H1 (cell line): ENCODE measurements around the gene LORICRIN.
"Not testable (repeated sequence)": the region's sequence is repeated elsewhere in the genome, so short reads cannot be mapped to it uniquely, and the experiment has no call there.

Experiments used
- ASH2L ChIP-seq: fragments of 200-600, 300-600 bp; sonication (generic); IDR thresholded peaks from one replicate; pipeline ENCODE4 v1.7.1; 2017; ENCODE audit warnings: low read length
- EZH2 ChIP-seq: fragments of 200-600 bp; sonication (generic); IDR thresholded peaks from 2 replicates; pipeline ENCODE4 v1.7.1; 2012; ENCODE audit warnings: low read depth, mild to moderate bottlenecking, moderate library complexity, low read length, inconsistent platforms; ENCODE audit not compliant: severe bottlenecking
- MAX ChIP-seq: IDR thresholded peaks from 2 replicates; pipeline ENCODE4 v1.6.1; 2012; ENCODE audit warnings: inconsistent platforms
- POLR2A ChIP-seq, 2 experiments: IDR thresholded peaks; 1 replicate in 1 of 2; 2 replicates in 1 of 2; pipeline ENCODE4 v1.6.1; 2011; ENCODE audit warnings: low read depth in 2 of 2, low read length in 2 of 2, mild to moderate bottlenecking in 2 of 2; ENCODE audit errors: control extremely low read depth in 1 of 2
- POLR2AphosphoS5 ChIP-seq: IDR thresholded peaks from 2 replicates; pipeline ENCODE4 v1.6.1; 2011; ENCODE audit warnings: low read depth, low read length
- YY1 ChIP-seq: IDR thresholded peaks from 2 replicates; pipeline ENCODE4 v1.6.1; 2011; ENCODE audit warnings: low read depth, mild to moderate bottlenecking, low read length
- TF ChIP-seq, protein P1 (sequence below), 3 experiments: IDR thresholded peaks; 1 replicate in 2 of 3; 2 replicates in 1 of 3; pipeline versions ENCODE4 v1.5.1 to v1.6.1; 2011; ENCODE audit warnings: low read length in 3 of 3, mild to moderate bottlenecking in 3 of 3, inconsistent platforms in 2 of 3, low read depth in 1 of 3, moderate library complexity in 1 of 3; ENCODE audit not compliant: insufficient read depth in 1 of 3; ENCODE audit errors: control extremely low read depth in 1 of 3

- not testable (repeated sequence) for TF ChIP-seq EZH2; MAX; POLR2AphosphoS5; POLR2A (IDR thresholded peaks at IDR 0.05; ENCODE audit: control extremely low read depth in 1 of 2, low read depth in 2 of 2, low read length in 2 of 2); YY1; ASH2L
- TF ChIP-seq, protein P1, sequence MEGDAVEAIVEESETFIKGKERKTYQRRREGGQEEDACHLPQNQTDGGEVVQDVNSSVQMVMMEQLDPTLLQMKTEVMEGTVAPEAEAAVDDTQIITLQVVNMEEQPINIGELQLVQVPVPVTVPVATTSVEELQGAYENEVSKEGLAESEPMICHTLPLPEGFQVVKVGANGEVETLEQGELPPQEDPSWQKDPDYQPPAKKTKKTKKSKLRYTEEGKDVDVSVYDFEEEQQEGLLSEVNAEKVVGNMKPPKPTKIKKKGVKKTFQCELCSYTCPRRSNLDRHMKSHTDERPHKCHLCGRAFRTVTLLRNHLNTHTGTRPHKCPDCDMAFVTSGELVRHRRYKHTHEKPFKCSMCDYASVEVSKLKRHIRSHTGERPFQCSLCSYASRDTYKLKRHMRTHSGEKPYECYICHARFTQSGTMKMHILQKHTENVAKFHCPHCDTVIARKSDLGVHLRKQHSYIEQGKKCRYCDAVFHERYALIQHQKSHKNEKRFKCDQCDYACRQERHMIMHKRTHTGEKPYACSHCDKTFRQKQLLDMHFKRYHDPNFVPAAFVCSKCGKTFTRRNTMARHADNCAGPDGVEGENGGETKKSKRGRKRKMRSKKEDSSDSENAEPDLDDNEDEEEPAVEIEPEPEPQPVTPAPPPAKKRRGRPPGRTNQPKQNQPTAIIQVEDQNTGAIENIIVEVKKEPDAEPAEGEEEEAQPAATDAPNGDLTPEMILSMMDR (IDR thresholded peaks at IDR 0.05; ENCODE audit: control extremely low read depth in 1 of 3, insufficient read depth in 1 of 3, low read depth in 1 of 3, low read length in 3 of 3) = peak; percentile 49 to 55 (median 55); a peak in 3 of 4 replicates
Measured at GRCh38 chr1:153229076-153229829, 30.2 kb upstream of the LORICRIN start.
